Measurements from ENCODE around the gene CPB1.

The CPB1 gene

GRCh38 chr3:148816427-148816826 lies 11.2 kb upstream of the CPB1 start:
- TF ChIP-seq, protein P1, sequence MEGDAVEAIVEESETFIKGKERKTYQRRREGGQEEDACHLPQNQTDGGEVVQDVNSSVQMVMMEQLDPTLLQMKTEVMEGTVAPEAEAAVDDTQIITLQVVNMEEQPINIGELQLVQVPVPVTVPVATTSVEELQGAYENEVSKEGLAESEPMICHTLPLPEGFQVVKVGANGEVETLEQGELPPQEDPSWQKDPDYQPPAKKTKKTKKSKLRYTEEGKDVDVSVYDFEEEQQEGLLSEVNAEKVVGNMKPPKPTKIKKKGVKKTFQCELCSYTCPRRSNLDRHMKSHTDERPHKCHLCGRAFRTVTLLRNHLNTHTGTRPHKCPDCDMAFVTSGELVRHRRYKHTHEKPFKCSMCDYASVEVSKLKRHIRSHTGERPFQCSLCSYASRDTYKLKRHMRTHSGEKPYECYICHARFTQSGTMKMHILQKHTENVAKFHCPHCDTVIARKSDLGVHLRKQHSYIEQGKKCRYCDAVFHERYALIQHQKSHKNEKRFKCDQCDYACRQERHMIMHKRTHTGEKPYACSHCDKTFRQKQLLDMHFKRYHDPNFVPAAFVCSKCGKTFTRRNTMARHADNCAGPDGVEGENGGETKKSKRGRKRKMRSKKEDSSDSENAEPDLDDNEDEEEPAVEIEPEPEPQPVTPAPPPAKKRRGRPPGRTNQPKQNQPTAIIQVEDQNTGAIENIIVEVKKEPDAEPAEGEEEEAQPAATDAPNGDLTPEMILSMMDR (conservative IDR thresholded peaks at IDR 0.05; ENCODE audit: low read depth, low read length) = no peak
- DNase-seq (ENCODE audit: low read depth) = no peak
- H3K4me3 ChIP-seq (ENCODE audit: low read length) = no peak overlapping the region

GRCh38 chr3:148816981-148817525 lies 10.6 kb upstream of the CPB1 start:
- no peak overlapping the region for H3K4me3 ChIP-seq (ENCODE audit: low read length)
- TF ChIP-seq, protein P1 (conservative IDR thresholded peaks at IDR 0.05; ENCODE audit: low read depth, low read length) = no peak

GRCh38 chr3:148820361-148821245 lies 7.0 kb upstream of the CPB1 start:
- TF ChIP-seq, protein P1 (conservative IDR thresholded peaks at IDR 0.05; ENCODE audit: low read depth, low read length) = no peak
- H3K4me3 ChIP-seq (ENCODE audit: low read length) = no peak overlapping the region
- DNase-seq (ENCODE audit: low read depth) = no peak

More at GRCh38 chr3:148816981-148817525, 10.6 kb upstream of the CPB1 start:
- DNase-seq (ENCODE audit: low read depth) = no peak

GRCh38 chr3:148823026-148823425 lies 4.6 kb upstream of the CPB1 start:
- TF ChIP-seq, protein P1 (conservative IDR thresholded peaks at IDR 0.05; ENCODE audit: low read depth, low read length) = no peak
- H3K4me3 ChIP-seq (ENCODE audit: low read length) = no peak overlapping the region
- no peak for DNase-seq (ENCODE audit: low read depth)

DNA sequence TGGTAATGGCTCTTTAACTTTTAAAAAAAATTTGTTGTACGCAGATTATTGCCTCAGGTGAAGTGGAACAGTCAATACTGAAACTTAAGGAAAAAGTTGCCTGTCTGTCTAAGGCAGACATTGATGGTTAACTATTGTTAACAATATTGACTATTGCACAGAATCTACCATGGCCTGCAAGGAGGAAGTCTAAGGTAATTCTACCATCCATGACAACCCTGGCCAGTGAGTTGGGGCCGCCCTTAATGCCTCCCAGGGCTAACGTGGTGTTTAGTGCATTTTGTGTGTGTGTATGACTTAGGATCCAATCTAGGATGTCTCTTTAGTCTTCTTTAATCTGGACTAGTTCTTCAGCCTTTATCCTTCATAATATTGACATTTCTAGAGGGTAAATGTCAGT lies 2.1 kb upstream of the CPB1 start:
- H3K4me3 ChIP-seq (ENCODE audit: low read length) = no peak overlapping the region
- no peak for DNase-seq (ENCODE audit: low read depth)
- TF ChIP-seq, protein P1 (conservative IDR thresholded peaks at IDR 0.05; ENCODE audit: low read depth, low read length) = no peak

DNA sequence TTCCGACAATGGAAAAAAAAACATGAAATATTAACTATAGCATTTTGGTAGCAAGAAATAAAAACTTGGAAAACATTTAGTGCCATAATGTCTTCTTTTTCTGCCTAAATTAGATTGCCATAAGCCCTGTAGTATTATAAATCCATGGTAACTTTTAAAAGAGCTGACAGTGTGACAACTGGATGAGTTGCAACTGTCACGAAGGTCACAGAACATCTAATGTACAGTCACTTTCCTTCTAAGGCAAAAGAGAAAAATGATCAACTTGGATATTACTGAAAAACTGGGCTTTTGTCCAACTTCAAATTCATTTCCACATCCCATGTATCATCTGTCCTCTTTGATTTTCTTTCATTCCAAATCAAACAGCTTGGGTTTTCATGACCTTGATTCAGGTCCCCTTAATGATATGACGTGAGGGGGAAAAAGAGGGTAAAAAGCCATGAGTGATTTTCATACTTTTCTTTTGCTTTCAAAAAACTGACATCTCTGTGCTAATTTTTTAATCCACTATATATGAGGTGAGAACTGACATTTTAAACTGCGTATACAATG lies 602 bp downstream of the CPB1 start:
- no peak overlapping the region for H3K4me3 ChIP-seq (ENCODE audit: low read length)
- no peak for DNase-seq (ENCODE audit: low read depth)
- TF ChIP-seq, protein P1 (conservative IDR thresholded peaks at IDR 0.05; ENCODE audit: low read depth, low read length) = no peak
